ENCODE measurements around the gene MYG1.

MYG1 gene, protein sequence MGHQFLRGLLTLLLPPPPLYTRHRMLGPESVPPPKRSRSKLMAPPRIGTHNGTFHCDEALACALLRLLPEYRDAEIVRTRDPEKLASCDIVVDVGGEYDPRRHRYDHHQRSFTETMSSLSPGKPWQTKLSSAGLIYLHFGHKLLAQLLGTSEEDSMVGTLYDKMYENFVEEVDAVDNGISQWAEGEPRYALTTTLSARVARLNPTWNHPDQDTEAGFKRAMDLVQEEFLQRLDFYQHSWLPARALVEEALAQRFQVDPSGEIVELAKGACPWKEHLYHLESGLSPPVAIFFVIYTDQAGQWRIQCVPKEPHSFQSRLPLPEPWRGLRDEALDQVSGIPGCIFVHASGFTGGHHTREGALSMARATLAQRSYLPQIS

GRCh38 chr12:53299454-53300180 lies at the start of gene MYG1:
Gene MYG1 (plus strand): TSS chr12:53299695. CDS start chr12:53299738, 43 bp downstream.
- DNase-seq: peak; percentile 81

DNA sequence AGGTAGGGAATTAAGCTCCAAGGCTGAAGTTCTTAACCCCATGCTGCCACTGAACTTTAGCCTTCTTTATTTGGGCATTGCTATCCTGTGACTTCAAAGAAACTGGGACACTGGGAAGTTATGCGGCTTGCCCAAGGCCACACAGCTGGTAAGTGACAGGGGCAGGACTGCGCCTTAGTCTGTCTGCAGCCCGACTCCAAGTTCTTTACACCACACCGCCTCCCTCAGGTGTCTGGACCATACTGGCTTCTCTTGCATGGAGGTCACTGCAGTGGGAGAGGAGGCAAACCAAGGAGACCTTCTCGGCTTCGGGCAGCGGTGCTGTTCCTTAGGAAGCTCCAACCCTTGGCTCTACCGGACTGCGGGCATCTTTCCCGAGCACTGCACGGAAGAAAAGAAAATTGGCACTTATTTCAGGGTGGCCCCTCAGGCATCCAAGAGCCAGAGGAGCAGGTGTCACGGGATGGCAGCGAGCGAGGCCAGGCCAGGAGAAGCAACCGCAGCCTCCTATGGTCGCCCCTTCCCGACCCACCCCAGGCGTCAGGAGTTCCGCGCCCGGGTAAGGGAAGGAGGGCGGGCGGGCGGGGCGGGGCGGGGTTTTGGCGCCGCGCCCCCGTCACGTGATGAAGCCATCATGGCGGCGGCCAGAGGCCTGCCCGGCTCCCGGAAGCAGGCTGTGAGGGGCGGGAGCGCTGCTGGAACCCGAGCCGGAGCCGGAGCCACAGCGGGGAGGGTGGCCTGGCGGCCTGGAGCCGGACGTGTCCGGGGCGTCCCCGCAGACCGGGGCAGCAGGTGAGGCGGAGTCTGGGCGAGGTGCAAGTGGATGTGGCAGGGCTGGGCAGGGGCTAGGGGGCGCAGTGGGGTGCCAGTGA lies 47.8 kb upstream of the MYG1 start:
- DNase-seq: peak; percentile 79

- no peak for DNase-seq
These were observed 47.1 kb upstream of the MYG1 start for GRCh38 chr12:53252349-53252916.

GRCh38 chr12:53253298-53253697 lies 46.2 kb upstream of the MYG1 start:
- no peak for DNase-seq

GRCh38 chr12:53254816-53255545 lies 44.5 kb upstream of the MYG1 start:
- no peak for DNase-seq

GRCh38 chr12:53255996-53256395 lies 43.5 kb upstream of the MYG1 start:
- DNase-seq: no peak

DNA sequence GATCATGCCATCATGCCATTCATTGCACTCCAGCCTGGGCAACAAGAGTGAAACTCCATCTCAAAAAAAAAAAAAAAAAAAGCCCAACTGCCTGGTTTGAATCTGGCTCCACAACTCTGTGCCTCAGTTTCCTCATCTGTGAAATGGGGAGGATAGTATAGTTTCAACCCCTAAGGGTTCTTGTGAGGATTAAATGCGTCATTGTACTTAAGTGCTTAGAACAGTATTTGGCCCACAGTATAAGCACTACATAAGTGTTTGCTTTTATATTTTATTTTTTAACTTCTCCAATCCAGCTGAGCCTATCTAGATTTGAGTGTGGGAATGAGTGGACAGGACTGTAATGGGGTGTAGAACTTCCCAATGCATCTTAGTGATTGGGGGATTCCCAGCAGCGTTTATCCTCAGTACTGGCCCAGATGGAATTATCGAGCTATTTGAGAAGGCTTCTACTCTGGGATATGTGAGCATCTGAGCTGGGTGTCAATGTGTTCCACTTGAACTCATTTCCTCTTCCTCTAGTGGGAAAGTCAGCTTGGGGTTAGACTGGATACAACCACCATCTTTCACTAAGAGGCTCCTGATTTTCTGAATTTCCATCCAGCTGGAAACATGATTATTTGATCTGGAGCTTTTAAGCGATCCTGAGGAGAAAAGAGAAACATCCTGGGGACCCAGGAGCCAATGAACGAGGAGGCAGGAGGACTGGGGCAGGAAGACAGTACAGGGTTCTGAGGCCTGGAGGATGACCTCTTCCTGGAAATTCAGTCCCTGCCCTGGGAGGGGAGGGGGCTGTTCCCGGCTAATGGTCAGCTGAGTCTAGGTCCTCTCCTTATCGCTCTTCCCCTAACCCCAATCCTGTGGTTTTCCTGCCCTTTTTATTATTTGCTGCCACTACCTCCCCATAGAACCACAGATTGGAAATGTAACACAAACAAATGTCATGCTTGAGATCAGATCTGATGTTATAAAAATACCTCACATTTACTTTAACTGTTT lies 40.7 kb upstream of the MYG1 start:
- no peak for DNase-seq

DNA sequence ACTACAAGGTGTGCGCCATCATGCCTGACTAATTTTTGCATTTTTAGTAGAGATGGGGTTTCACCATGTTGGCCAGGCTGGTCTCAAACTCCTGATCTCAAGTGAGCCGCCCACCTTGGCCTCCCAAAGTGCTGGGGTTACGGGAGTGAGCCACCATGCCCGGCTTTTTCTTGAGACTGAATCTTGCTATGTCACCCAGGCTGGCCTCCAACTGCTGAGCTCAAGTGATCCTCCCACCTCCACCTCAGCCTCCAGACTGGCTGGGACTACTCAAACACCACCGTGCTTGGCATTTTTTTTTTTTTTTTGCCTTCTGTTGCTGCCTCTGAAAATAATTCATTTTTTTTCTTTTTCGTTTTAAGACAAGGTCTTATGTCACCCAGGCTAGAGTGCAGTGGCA lies 39.6 kb upstream of the MYG1 start:
- no peak for DNase-seq

GRCh38 chr12:53265783-53266182 lies 33.7 kb upstream of the MYG1 start:
- no peak for DNase-seq

DNA sequence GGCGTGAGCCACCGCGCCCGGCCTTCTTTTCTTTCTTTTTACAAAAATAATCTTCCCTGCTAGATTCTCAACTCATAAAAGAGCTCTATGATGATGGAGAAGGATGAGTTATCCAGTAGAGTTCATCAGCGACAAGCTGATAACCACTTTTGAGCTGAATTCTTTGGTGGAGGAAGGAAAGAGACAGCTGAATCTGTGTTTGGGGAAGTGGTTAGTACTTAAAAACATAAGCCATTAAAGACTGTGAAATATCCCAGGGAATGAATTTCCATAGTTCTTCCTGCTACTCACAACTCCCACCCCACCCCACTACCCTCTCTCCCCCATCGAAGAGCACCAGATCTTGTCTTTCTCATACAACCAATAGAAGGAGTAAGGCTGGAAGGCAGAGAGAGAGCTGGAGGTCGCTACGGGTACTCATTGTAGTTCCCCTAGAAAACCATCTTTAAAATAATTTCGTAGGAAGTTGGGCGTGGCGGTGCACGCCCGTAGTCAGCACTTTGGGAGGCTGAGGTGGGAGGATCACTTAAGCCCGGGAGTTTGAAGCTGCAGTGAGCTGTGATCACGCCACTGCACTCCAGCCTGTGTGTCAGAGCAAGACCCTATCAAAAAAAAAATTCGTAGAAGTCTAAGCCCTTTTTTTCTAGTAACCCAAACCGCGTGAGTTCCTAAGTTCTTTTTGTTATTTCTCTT lies 32.0 kb upstream of the MYG1 start:
- peak; percentile 35 for DNase-seq

GRCh38 chr12:53267999-53268629 lies 31.4 kb upstream of the MYG1 start, which contains the start of gene ESPL1:
Gene ESPL1 (plus strand): TSS chr12:53268299. CDS start chr12:53268767, 468 bp downstream.
- peak; percentile 87 for DNase-seq

GRCh38 chr12:53268630-53269562 lies 30.6 kb upstream of the MYG1 start:
- no peak for DNase-seq

GRCh38 chr12:53274445-53274844 lies 25.1 kb upstream of the MYG1 start:
- DNase-seq: no peak

DNA sequence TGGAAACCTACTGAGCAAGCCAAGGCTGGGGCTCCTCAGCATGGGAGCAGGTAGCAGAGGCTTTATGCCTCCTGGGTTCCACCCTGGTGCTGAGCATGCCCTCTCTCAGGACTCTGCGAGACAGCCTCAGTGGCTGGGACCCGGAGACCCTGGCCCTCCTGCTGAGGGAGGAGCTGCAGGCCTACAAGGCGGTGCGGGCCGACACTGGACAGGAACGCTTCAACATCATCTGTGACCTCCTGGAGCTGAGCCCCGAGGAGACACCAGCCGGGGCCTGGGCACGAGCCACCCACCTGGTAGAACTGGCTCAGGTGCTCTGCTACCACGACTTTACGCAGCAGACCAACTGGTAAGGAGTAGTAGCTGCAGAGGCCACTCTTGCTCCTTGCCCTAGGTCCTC lies 23.0 kb upstream of the MYG1 start:
- no peak for DNase-seq

DNA sequence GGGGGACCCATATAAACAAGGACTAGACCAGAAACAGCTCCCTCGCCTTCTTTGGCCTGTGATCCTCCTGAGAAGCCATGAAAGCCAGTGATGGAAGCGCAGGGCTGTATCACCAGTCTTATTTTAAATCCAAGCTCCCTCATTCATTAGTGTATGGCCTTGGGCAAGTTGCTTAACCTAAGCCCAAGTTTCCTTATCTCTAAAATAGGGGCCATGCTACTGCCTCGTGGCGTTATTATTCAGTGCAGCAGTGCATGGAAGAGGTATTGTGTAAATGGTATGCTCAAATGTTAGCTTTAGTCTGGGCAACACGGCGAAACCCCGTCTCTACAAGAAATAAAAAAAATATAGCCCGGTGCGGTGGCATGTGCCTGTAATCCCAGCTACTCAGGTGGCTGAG lies 21.5 kb upstream of the MYG1 start:
- DNase-seq: no peak

GRCh38 chr12:53279283-53279869 lies 20.1 kb upstream of the MYG1 start:
- no peak for DNase-seq

DNA sequence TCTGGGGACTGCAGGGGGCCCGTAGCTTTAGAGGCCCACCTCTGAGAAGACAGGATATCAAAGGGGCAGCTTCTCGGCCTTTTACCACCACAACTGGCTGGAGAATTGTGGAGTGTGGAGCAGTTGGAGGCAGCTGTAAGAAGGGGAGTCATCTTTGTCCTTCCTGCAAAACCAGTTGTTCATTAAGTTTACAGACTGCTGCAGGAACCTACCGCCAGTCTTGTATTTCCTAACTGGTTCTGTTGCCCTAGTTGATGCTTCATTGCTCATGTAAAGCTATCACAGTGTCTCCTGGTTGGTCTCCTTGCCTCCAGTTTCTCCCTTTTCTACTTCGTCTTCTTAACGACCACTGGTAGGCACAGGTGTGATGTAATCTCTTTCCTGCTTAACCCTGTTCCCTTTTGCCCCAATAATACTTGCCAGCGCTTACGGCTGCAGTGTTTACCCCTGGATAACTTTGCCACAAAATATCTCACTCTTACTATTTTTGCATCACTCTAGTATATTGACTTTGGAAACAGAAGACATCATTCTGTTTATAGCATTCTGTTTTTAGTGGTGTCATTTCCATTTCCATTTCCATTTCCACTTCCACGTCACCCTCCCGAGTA lies 19.5 kb upstream of the MYG1 start:
- no peak for DNase-seq

DNA sequence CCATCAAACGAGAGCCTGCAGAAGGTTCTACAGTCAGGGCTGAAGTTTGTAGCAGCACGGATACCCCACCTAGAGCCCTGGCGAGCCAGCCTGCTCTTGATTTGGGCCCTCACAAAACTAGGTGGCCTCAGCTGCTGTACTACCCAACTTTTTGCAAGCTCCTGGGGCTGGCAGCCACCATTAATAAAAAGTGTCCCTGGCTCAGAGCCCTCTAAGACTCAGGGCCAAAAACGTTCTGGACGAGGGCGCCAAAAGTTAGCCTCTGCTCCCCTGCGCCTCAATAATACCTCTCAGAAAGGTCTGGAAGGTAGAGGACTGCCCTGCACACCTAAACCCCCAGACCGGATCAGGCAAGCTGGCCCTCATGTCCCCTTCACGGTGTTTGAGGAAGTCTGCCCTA lies 13.0 kb upstream of the MYG1 start:
- DNase-seq: no peak

Data from activated T-cell treated with anti-CD3 and anti-CD28 coated beads, Interleukin-2, amount 50 U/mL, for 1 hour (primary cell).